HepG2 (cell line): ENCODE results near the gene ZBTB7C. TPM values are rescaled to one million over a fixed set of nuclear protein-coding genes. Genes with fewer than 3 reads are reported as not detected.

Experiments
- ATAC-seq: fragments of 200-7000 bp; cut with Tn5 transposase; 3 replicates; pipeline ENCODE4 v1.9.1; 2020; ENCODE audit warnings: mild to moderate bottlenecking, moderate library complexity
- BruUV-seq: library from RNA; stranded (reverse); fragments of 400-500 nt; replicated peaks from 2 replicates; lab custom pipeline; 2021; lab: Mats Ljungman, UMichigan
- CTCF ChIA-PET: fragments of 300-600 bp; formaldehyde crosslinking; extraction: SDS; loops from one replicate; lab custom pipeline; 2021; ENCODE audit warnings: low total read pairs, inconsistent platforms, low intra/inter-chr PET ratio; lab: Yijun Ruan, JAX
- POLR2A ChIA-PET: fragments of 350-600 bp; sonication (Branson Sonifier 250); formaldehyde crosslinking; loops from one replicate; lab custom pipeline; 2020; ENCODE audit warnings: antibody characterized with exemption, inconsistent platforms; lab: Yijun Ruan, JAX
- DNase-seq: peaks from one replicate; pipeline ENCODE4 v3.0.0-alpha.2; 2015; ENCODE audit warnings: low spot score
- FAIRE-seq: peaks from 3 replicates; lab custom pipeline; 2011; peaks lifted over from hg19 to GRCh38; lab: Jason Lieb, UNC
- H2AFZ ChIP-seq: one replicate; pipeline ENCODE4 v1.6.1; 2011; ENCODE audit warnings: low read length, inconsistent platforms
- H3K27ac ChIP-seq: fragments of 300-600 bp; 3 replicates; pipeline ENCODE4 v1.8.0; 2011; ENCODE audit warnings: mixed run types, mild to moderate bottlenecking, mixed read lengths, low read length, inconsistent platforms; ENCODE audit not compliant: insufficient read depth; ENCODE audit errors: extremely low read length
- H3K27me3 ChIP-seq, 2 experiments: fragments of 200-600 bp in 1 of 2; 2 replicates in 1 of 2; 3 replicates in 1 of 2; pipeline versions ENCODE4 v1.6.0 to v1.8.0; 2011; ENCODE audit warnings: low read length in 2 of 2, mild to moderate bottlenecking in 2 of 2, moderate library complexity in 2 of 2, inconsistent platforms in 1 of 2; ENCODE audit not compliant: insufficient read depth in 2 of 2, control insufficient read depth in 1 of 2
- H3K36me3 ChIP-seq, 2 experiments: fragments of 200-600 bp in 1 of 2; replicated peaks in 1 of 2; 2 replicates in 1 of 2; 3 replicates in 1 of 2; pipeline versions ENCODE4 v1.5.1 to v1.8.0; 2011; ENCODE audit warnings: low read length in 2 of 2, inconsistent platforms in 1 of 2; ENCODE audit not compliant: insufficient read depth in 2 of 2, control insufficient read depth in 1 of 2
- H3K4me1 ChIP-seq: 2 replicates; pipeline ENCODE4 v1.5.1; 2012; ENCODE audit warnings: low read length, inconsistent platforms; ENCODE audit not compliant: insufficient read depth
- H3K4me2 ChIP-seq: 2 replicates; pipeline ENCODE4 v1.6.0; 2011; ENCODE audit warnings: low read depth, low read length, inconsistent platforms
- H3K4me3 ChIP-seq, 3 experiments: fragments of 200-600 bp in 1 of 3; sonication (generic), shearing (Covaris generic) in 1 of 3; replicated peaks in 1 of 3; 2 replicates each; pipeline ENCODE4 v1.5.1; 2011 to 2016; ENCODE audit warnings: low read length in 3 of 3, inconsistent platforms in 2 of 3, low read depth in 2 of 3, mild to moderate bottlenecking in 2 of 3, control low read depth in 1 of 3, mixed read lengths in 1 of 3; ENCODE audit not compliant: insufficient read depth in 1 of 3
- H3K79me2 ChIP-seq: one replicate; pipeline ENCODE4 v1.6.1; 2011; ENCODE audit warnings: low read length, inconsistent platforms; ENCODE audit not compliant: insufficient read depth
- H3K9ac ChIP-seq: 2 replicates; pipeline ENCODE4 v1.6.0; 2011; ENCODE audit warnings: mild to moderate bottlenecking, low read depth, low read length, inconsistent platforms; ENCODE audit not compliant: insufficient read depth
- H3K9me3 ChIP-seq: 2 replicates; pipeline ENCODE4 v1.5.1; 2012; ENCODE audit warnings: mild to moderate bottlenecking, low read length
- H4K20me1 ChIP-seq: 2 replicates; pipeline ENCODE4 v1.6.0; 2011; ENCODE audit warnings: inconsistent platforms, mild to moderate bottlenecking, low read length, moderate library complexity; ENCODE audit not compliant: insufficient read depth
- ELF3 ChIP-seq: IDR thresholded peaks from 2 replicates; pipeline ENCODE4 v1.6.1; 2016; ENCODE audit warnings: missing genetic modification reagents, missing compliant biosample characterization
- FOXK2 ChIP-seq: fragments of 450-650 bp; IDR thresholded peaks from 2 replicates; pipeline ENCODE4 v1.6.1; 2016
- ISX ChIP-seq: sonication (generic); formaldehyde crosslinking; conservative IDR thresholded peaks from 2 replicates; pipeline ENCODE4 v1.5.0; 2020; ENCODE audit warnings: missing genetic modification reagents
- SOX13 ChIP-seq, 3 experiments: fragments of 450-650 bp in 1 of 3; sonication (generic) in 1 of 3; formaldehyde crosslinking in 1 of 3; IDR thresholded peaks in 2 of 3; conservative IDR thresholded peaks in 1 of 3; 2 replicates each; pipeline versions ENCODE4 v1.5.0 to v1.6.1; 2016 to 2020; ENCODE audit warnings: antibody characterized with exemption in 1 of 3, mild to moderate bottlenecking in 1 of 3, missing compliant biosample characterization in 1 of 3, missing genetic modification reagents in 1 of 3, moderate library complexity in 1 of 3
- SP5 ChIP-seq: IDR thresholded peaks from 2 replicates; pipeline ENCODE4 v1.6.1; 2016; ENCODE audit warnings: low read depth, borderline replicate concordance
- ZBTB7A ChIP-seq: sonication (generic); formaldehyde crosslinking; IDR thresholded peaks from 2 replicates; pipeline ENCODE4 v1.8.0; 2022; ENCODE audit warnings: mild to moderate bottlenecking, missing genetic modification reagents
- ZNF660 ChIP-seq: sonication (generic); formaldehyde crosslinking; IDR thresholded peaks from 2 replicates; pipeline ENCODE4 v1.5.1; 2020; ENCODE audit warnings: mild to moderate bottlenecking, low read depth, missing genetic modification reagents, borderline replicate concordance
- ZNF788 ChIP-seq: sonication (generic); formaldehyde crosslinking; IDR thresholded peaks from 2 replicates; pipeline ENCODE4 v1.5.0; 2020; ENCODE audit warnings: mild to moderate bottlenecking, missing genetic modification reagents, borderline replicate concordance
- WGBS: methylation state at CpG from one replicate; pipeline ENCODE4 v1.1.6; 2017; ENCODE audit warnings: low lambda C conversion rate; 5-methylcytosine and 5-hydroxymethylcytosine counted together
- in situ Hi-C: cut with HindIII; loops from 2 replicates; pipeline ENCODE4 v1.10.0; 2017; ENCODE audit warnings: low pct_unique_long_range_greater_than_20kb; ENCODE audit not compliant: extremely low pct_ligation_motif_present
- intact Hi-C: fragments of 100-400 bp; cut with micrococcal nuclease; formaldehyde crosslinking; loops from one replicate; pipeline ENCODE4 v1.10.0; 2022; ENCODE audit not compliant: unreplicated experiment
- polyA plus RNA-seq, 8 experiments: library from polyadenylated mRNA; depleted of rRNA in 3 of 8; stranded (reverse) in 7 of 8; unstranded in 1 of 8; fragments of >200 nt; fragmentation: Illumina TruSeq in 4 of 8; extraction: Trizol in 4 of 8; gene quantifications; 2 replicates each; pipeline versions ENCODE4 v1.2.1 to v1.2.3, GENCODE V29; 2011 to 2016; ENCODE audit warnings: low read depth in 4 of 8, missing spikeins in 1 of 8, mixed read lengths in 1 of 8; ENCODE audit not compliant: insufficient read depth in 1 of 8
- total RNA-seq, 5 experiments: library from RNA; depleted of rRNA; stranded (reverse); fragments of >200 nt; fragmentation: Illumina TruSeq; extraction: Trizol; gene quantifications; 2 replicates each; pipeline ENCODE4 v1.2.3, GENCODE V29; 2016; ENCODE audit warnings: low read depth in 1 of 5
- TF ChIP-seq, protein P1 (sequence below): conservative IDR thresholded peaks from 2 replicates; pipeline ENCODE4 v1.6.1; 2018; ENCODE audit warnings: missing genetic modification reagents
- TF ChIP-seq, protein P2 (sequence below): sonication (generic); formaldehyde crosslinking; IDR thresholded peaks from 2 replicates; pipeline ENCODE4 v1.4.0; 2020; ENCODE audit warnings: missing genetic modification reagents, borderline replicate concordance
- TF ChIP-seq, protein P3 (sequence below): sonication (generic); formaldehyde crosslinking; IDR thresholded peaks from 2 replicates; pipeline ENCODE4 v1.4.0; 2020; ENCODE audit warnings: missing genetic modification reagents
- TF ChIP-seq, protein P4 (sequence below): IDR thresholded peaks from 2 replicates; pipeline ENCODE4 v1.6.1; 2016; ENCODE audit warnings: missing genetic modification reagents, missing compliant biosample characterization

ZBTB7C gene
- total and polyA plus RNA-seq, 2 of the 13 experiments (the other 11 are each of a cell fraction or from before 2014, with no cell fraction given): 0.01 to 0.04 TPM

DNA sequence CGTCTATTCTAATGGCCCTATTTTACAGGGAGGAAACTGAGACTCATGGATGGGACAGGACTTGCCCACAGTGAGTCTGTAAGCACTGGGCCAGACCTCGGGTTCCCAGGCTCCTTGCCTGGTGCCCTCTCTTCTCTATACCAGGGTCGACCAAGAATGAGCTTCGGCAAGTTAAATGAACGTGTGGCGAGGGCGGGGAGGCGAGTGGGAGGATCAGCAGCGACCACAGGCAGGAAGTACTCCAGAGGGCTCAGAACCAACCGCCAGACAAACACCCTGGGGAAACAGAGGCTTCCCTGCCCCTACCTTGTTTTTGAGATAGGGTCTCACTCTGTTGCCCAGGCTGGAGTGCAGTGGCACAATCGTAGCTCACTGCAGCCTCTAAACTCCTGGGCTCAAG is 301.0 kb downstream of the ZBTB7C start:
- ChIA-PET CTCF (no interaction called here), POLR2A (no interaction called here)
- no TSS peak for BruUV-seq
- ATAC-seq (no peak), DNase-seq (no peak), FAIRE-seq (no peak)
- TF ChIP-seq SOX13 (IDR thresholded peaks at IDR 0.05) (no peak), SOX13 (CRISPR knock-in tag; conservative IDR thresholded peaks at IDR 0.05 in 1 of 2, IDR thresholded peaks at IDR 0.05 in 1 of 2) (no peak)
- TF ChIP-seq, protein P1, sequence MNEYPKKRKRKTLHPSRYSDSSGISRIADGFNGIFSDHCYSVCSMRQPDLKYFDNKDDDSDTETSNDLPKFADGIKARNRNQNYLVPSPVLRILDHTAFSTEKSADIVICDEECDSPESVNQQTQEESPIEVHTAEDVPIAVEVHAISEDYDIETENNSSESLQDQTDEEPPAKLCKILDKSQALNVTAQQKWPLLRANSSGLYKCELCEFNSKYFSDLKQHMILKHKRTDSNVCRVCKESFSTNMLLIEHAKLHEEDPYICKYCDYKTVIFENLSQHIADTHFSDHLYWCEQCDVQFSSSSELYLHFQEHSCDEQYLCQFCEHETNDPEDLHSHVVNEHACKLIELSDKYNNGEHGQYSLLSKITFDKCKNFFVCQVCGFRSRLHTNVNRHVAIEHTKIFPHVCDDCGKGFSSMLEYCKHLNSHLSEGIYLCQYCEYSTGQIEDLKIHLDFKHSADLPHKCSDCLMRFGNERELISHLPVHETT (CRISPR knock-in tag): no peak
- H3K79me2 ChIP-seq: no peaks in the 10 kb centered on the region
- no peak overlapping the region for H3K27ac ChIP-seq
- no peaks in the 10 kb centered on the region for H3K4me1 ChIP-seq
- no peaks in the 10 kb centered on the region for H3K9me3 ChIP-seq
- in situ Hi-C loops: no loop called here
- H4K20me1 ChIP-seq: no peaks in the 10 kb centered on the region
- H3K4me2 ChIP-seq: no peak overlapping the region
- intact Hi-C loops: no loop called here
- no peak overlapping the region for H3K9ac ChIP-seq
- no peaks in the 10 kb centered on the region for H3K36me3 ChIP-seq
- 8% methylated on average over 5 of the region's 11 CpGs for WGBS
- no peak overlapping the region for H3K4me3 ChIP-seq
- H3K27me3 ChIP-seq: peaks cover 2 to 16% of the 10 kb centered on the region in 2 experiments; a peak in 3 of 5 replicates
- H2AFZ ChIP-seq: no peak overlapping the region

DNA sequence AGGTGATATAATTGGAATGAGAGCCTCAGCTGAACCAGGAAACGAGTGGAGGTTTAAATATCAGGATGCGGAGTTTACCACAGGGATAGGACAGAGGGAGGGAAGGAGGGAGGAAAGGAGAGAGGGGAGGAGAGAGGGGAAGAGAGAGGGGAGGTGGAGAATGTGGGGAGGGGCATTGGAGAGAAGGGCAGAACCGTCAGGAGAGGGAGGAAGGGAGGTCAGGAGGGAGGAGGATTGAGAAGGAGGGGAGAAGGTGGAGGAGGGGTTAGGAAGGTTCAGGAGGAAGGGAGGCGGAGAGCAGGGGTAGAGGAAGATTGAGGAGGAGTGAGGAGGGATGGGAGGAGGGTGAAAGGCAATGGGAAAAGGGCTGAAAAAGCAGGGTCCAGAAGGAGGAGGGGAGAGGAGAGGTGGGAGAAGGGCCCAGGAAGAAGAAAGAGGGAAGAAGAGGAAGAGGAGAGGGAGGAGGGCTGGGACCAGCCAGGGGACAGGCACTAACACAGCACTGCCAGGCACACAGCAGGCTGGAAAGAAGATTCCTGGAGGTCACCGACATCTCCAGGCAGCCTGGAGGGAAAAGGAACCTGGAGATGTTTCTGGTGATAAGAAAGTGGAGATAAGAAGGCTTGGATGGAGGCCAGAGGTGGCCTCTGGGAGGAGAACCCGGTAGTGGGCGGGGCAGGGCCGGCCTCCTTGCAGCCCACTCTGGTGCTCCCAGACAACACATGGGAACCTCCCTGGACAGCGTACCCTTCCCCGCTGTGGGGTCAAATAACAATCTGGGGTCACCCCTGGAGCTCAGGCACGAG is 302.0 kb downstream of the ZBTB7C start:
- Histone ChIP-seq H3K4me1 (no peaks in the 10 kb centered on the region), H4K20me1 (no peaks in the 10 kb centered on the region), H3K4me3 (no peak overlapping the region), H3K4me2 (no peak overlapping the region), H3K9me3 (no peaks in the 10 kb centered on the region), H3K36me3 (no peaks in the 10 kb centered on the region), H3K9ac (no peak overlapping the region), H3K27me3 (peaks cover 2 to 16% of the 10 kb centered on the region in 2 experiments; a peak in 3 of 5 replicates), H3K79me2 (no peaks in the 10 kb centered on the region), H2AFZ (no peak overlapping the region), H3K27ac (no peak overlapping the region)
- in situ Hi-C loops (no loop called here), intact Hi-C loops (no loop called here)
- POLR2A ChIA-PET: no interaction called here
- DNase-seq (no peak), ATAC-seq (no peak), FAIRE-seq (no peak)
- CTCF ChIA-PET: no interaction called here
- no TSS peak for BruUV-seq
- 15% methylated on average over 8 of the region's 11 CpGs for WGBS
- TF ChIP-seq, protein P2, sequence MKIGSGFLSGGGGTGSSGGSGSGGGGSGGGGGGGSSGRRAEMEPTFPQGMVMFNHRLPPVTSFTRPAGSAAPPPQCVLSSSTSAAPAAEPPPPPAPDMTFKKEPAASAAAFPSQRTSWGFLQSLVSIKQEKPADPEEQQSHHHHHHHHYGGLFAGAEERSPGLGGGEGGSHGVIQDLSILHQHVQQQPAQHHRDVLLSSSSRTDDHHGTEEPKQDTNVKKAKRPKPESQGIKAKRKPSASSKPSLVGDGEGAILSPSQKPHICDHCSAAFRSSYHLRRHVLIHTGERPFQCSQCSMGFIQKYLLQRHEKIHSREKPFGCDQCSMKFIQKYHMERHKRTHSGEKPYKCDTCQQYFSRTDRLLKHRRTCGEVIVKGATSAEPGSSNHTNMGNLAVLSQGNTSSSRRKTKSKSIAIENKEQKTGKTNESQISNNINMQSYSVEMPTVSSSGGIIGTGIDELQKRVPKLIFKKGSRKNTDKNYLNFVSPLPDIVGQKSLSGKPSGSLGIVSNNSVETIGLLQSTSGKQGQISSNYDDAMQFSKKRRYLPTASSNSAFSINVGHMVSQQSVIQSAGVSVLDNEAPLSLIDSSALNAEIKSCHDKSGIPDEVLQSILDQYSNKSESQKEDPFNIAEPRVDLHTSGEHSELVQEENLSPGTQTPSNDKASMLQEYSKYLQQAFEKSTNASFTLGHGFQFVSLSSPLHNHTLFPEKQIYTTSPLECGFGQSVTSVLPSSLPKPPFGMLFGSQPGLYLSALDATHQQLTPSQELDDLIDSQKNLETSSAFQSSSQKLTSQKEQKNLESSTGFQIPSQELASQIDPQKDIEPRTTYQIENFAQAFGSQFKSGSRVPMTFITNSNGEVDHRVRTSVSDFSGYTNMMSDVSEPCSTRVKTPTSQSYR: no peak
- TF ChIP-seq ZNF660 (CRISPR knock-in tag) (no peak), ZBTB7A (CRISPR knock-in tag) (no peak), ISX (CRISPR knock-in tag) (no peak), ELF3 (CRISPR knock-in tag) (no peak), ZNF788 (CRISPR knock-in tag) (no peak), SP5 (CRISPR knock-in tag) (no peak), FOXK2 (no peak)
- TF ChIP-seq, protein P3, sequence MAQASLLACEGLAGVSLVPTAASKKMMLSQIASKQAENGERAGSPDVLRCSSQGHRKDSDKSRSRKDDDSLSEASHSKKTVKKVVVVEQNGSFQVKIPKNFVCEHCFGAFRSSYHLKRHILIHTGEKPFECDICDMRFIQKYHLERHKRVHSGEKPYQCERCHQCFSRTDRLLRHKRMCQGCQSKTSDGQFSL (CRISPR knock-in tag): no peak
- TF ChIP-seq, protein P4, sequence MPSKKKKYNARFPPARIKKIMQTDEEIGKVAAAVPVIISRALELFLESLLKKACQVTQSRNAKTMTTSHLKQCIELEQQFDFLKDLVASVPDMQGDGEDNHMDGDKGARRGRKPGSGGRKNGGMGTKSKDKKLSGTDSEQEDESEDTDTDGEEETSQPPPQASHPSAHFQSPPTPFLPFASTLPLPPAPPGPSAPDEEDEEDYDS (CRISPR knock-in tag): no peak
